Left renal cortex interstitium (tissue), 4 donors: ENCODE data around the gene SRRM1. TPM values are rescaled to one million over a fixed set of nuclear protein-coding genes. Genes with fewer than 3 reads are reported as not detected.
"Not testable (repeated sequence)": the region's sequence is repeated elsewhere in the genome, so short reads cannot be mapped to it uniquely, and the experiment has no call there.

ENCODE experiments used
- DNase-seq, 4 donors: peaks; one replicate each; pipeline ENCODE4 v3.0.0-alpha.2; 2013; ENCODE audit warnings: low read depth in 4 of 4, low spot score in 2 of 4, missing footprints in 1 of 4
- polyA plus RNA-seq, 4 donors: library from polyadenylated mRNA; unstranded; fragments of 120-200 nt; gene quantifications; one replicate each; pipeline ENCODE4 v1.2.1, GENCODE V29; 2013; ENCODE audit not compliant: insufficient read length in 4 of 4

The SRRM1 gene
- polyA plus RNA-seq, 4 donors, result 96.0 to 193 (median 143) TPM

GRCh38 chr1:24714859-24715520 is 71.9 kb downstream of the SRRM1 start:
- no peak for DNase-seq

GRCh38 chr1:24715658-24716057 is 72.6 kb downstream of the SRRM1 start:
- no peak for DNase-seq

- DNase-seq, result no peak
Measured at GRCh38 chr1:24717887-24718650, 75.0 kb downstream of the SRRM1 start.

GRCh38 chr1:24720152-24720551 is 77.0 kb downstream of the SRRM1 start:
- DNase-seq, result no peak

- no peak for DNase-seq
Measured at GRCh38 chr1:24721533-24721932, 78.4 kb downstream of the SRRM1 start.

- DNase-seq, result not testable (repeated sequence)
Measured at GRCh38 chr1:24722073-24723035, 79.3 kb downstream of the SRRM1 start.

Other genes starting within 250 kb of the SRRM1 start
- 10 to 100 TPM; 10.7 to 13.7 (median 12.0) TPM for gene STPG1, start 229.5 kb upstream of the SRRM1 start, polyA plus RNA-seq
- 10 to 100 TPM; 20.4 to 22.7 (median 21.2) TPM for gene NIPAL3, start 227.5 kb upstream of the SRRM1 start, polyA plus RNA-seq
- 10 to 100 TPM in 2 of 4 donors, 1 to 10 TPM in 2; 8.2 to 11.5 (median 9.4) TPM for gene RCAN3, start 140.5 kb upstream of the SRRM1 start, polyA plus RNA-seq
- gene NCMAP, start 87.2 kb upstream of the SRRM1 start, polyA plus RNA-seq, result under 1 TPM; 0.66 to 0.96 (median 0.79) TPM
- gene CLIC4, start 102.1 kb downstream of the SRRM1 start, polyA plus RNA-seq, result 100 to 1,000 TPM; 156 to 191 (median 179) TPM